ENCODE results near the gene FIZ1.

The FIZ1 gene

DNA sequence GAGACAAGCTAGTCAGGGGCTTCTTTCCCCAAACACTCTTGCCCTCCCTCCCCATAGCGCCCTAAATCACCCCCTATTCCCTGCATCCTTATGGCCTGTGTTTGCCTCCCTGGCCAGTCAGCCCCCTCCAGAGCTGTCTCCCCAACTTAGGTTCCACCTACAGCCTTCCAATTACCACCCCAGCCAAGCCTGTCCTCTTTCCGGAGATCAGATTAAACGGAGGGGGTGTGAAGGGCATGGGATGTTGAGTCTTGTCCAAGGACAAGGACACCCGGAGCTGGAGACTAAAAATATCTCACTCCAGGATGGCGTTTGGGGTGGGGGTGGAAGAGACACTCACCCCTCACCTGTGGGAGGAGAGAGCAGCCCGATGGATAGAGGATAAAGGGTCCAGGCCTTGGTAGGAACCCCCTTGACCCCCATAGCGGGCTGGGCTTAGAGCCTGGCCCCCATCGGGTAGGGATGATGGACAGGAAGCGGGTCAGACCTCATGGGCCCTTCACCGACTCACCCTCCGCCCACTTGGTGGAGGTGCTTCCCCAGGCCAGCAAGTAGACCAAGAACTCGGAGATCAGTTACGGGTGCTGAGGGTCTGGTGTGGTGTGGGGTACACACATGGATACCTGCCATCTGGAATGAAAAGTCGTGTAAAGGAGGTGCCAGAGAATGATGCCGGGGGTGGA lies 12.1 kb upstream of the FIZ1 start:
- Mint-ChIP-seq H3K9me3 (no peaks in the 10 kb centered on the region), H3K4me3 (no peak overlapping the region), H3K4me1 (peaks cover 52% of the 10 kb centered on the region), H3K27me3 (no peaks in the 10 kb centered on the region), H3K27ac (peak overlapping the region; percentile 44 to 66)
- no peak for DNase-seq
- ATAC-seq: no peak

GRCh38 chr19:55609326-55609725 lies 10.0 kb upstream of the FIZ1 start:
- DNase-seq (no peak), ATAC-seq (no peak)
- H3K9me3 Mint-ChIP-seq: no peaks in the 10 kb centered on the region
- peak overlapping the region in 1 of 2 donors; percentile 41 for H3K27ac Mint-ChIP-seq
- no peaks in the 10 kb centered on the region for H3K27me3 Mint-ChIP-seq
- H3K4me3 Mint-ChIP-seq: no peak overlapping the region
- peaks cover 63% of the 10 kb centered on the region for H3K4me1 Mint-ChIP-seq

- ATAC-seq: no peak
Measured at GRCh38 chr19:55606817-55607216, 7.5 kb upstream of the FIZ1 start.

DNA sequence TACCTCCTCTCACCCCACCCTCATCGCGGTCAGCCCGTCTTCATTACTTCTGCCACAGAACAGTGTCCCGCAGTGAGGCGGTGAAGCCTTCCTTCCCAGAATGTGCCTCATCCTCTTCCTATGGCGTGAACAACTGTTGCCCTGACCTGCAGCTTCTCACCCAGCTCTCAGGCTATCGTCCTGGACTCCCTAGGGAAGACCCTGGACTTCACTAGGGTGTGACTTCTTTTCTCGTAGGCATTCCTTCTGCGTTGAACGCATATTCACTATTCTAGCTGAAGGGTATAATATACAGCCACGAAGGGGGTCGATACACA lies 7.1 kb upstream of the FIZ1 start:
- H3K4me1 Mint-ChIP-seq: peaks cover 70% of the 10 kb centered on the region
- DNase-seq: no peak

More at GRCh38 chr19:55606817-55607216, 7.5 kb upstream of the FIZ1 start:
- Mint-ChIP-seq H3K4me1 (peaks cover 70% of the 10 kb centered on the region), H3K9me3 (no peaks in the 10 kb centered on the region), H3K27me3 (no peaks in the 10 kb centered on the region), H3K4me3 (peak overlapping the region; percentile 95 to 98), H3K27ac (no peak overlapping the region)
- DNase-seq: no peak

DNA sequence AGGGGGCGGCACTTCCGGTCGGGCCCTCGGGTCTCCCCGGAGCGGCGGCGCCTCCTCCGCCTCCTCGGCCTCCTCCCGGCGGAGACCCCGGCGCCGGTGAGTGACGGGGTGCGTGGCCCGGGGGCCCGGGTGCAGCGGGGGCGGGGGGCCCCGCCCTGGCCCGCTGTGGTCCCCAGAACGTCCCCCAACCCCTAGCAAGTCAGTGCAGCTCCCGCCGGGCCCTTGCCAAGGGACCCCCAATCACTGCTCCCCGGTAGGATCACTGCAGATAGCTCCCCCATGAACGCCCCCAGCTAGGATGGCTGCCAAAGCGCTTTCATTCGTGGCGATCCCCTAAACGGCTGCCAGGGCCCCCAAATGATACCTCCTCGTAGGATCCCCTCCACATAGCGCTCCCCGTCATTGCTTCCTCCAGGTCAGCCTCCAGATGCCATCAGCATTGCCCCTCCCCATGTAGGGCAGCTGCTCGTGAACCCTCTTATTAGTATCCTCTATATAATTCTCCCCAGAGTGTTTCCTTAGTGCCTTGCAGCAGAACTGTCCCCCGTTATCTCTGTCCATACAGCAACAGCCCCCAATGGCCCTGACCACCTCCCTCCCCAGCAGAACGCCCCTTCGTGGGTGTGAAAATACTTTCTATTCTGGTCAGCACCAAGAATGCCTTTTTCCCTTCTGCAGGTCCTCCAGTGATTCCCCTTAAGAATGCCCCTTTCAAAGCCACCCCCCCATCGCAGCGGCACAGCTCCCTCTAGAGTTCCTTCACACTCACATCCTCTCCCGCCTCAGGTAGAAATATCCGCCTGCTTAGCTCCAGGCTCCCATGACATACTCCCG lies 6.5 kb upstream of the FIZ1 start, which contains the start of gene ZNF865:
Gene ZNF865 (plus strand): TSS at position 11 of the 834 bp plus-strand sequence. CDS start 7,972 bp downstream, outside the sequence.
- Mint-ChIP-seq H3K4me1 (peaks cover 70% of the 10 kb centered on the region), H3K27me3 (no peaks in the 10 kb centered on the region), H3K27ac (peak within 1 kb of the TSS; percentile 95 to 96), H3K9me3 (no peaks in the 10 kb centered on the region), H3K4me3 (peak within 1 kb of the TSS; percentile 95 to 98)
- peak; percentile 62 to 78 for DNase-seq
- peak; percentile 55 for ATAC-seq

More for the DNA sequence above, 7.1 kb upstream of the FIZ1 start:
- H3K4me3 Mint-ChIP-seq: peak overlapping the region; percentile 95 to 98
- H3K27me3 Mint-ChIP-seq: no peaks in the 10 kb centered on the region
- H3K9me3 Mint-ChIP-seq: no peaks in the 10 kb centered on the region
- H3K27ac Mint-ChIP-seq: peak overlapping the region in 1 of 2 donors; percentile 95
- no peak for ATAC-seq

- Mint-ChIP-seq H3K4me3 (peak overlapping the region; percentile 86 to 91), H3K4me1 (peaks cover 66% of the 10 kb centered on the region), H3K9me3 (no peaks in the 10 kb centered on the region), H3K27me3 (no peaks in the 10 kb centered on the region), H3K27ac (peak overlapping the region; percentile 73 to 93)
- ATAC-seq (peak; percentile 84), DNase-seq (peak; percentile 98 to 99)
Measured at GRCh38 chr19:55605207-55605636, 5.9 kb upstream of the FIZ1 start.

- DNase-seq: no peak
- Mint-ChIP-seq H3K9me3 (peaks cover 2% of the 10 kb centered on the region in 2 donors), H3K27ac (no peak overlapping the region), H3K4me1 (peaks cover 60% of the 10 kb centered on the region), H3K27me3 (no peaks in the 10 kb centered on the region), H3K4me3 (peak overlapping the region; percentile 86 to 91)
- ATAC-seq: no peak
Measured at GRCh38 chr19:55603581-55604292, 4.4 kb upstream of the FIZ1 start.

DNA sequence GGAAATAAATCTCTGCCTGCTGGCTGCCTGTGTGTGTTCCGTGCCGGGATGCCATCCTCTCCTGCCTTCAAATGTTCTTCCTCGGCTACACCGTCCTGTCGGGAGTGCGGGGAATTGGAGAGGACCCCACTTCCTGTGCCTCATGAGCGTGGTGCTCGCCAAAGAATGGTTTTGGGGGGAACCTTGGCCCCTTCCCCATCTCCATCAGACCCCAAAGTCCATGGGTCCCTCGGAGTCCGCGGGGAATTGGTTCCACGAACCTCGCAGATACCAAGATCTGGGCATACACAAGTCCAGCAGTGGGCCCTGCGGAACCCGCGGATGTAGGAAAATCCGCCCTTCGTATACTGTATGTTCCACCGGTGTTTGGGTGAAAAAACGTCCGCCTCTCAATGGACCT lies 3.8 kb upstream of the FIZ1 start:
- H3K27me3 Mint-ChIP-seq: no peaks in the 10 kb centered on the region

DNA sequence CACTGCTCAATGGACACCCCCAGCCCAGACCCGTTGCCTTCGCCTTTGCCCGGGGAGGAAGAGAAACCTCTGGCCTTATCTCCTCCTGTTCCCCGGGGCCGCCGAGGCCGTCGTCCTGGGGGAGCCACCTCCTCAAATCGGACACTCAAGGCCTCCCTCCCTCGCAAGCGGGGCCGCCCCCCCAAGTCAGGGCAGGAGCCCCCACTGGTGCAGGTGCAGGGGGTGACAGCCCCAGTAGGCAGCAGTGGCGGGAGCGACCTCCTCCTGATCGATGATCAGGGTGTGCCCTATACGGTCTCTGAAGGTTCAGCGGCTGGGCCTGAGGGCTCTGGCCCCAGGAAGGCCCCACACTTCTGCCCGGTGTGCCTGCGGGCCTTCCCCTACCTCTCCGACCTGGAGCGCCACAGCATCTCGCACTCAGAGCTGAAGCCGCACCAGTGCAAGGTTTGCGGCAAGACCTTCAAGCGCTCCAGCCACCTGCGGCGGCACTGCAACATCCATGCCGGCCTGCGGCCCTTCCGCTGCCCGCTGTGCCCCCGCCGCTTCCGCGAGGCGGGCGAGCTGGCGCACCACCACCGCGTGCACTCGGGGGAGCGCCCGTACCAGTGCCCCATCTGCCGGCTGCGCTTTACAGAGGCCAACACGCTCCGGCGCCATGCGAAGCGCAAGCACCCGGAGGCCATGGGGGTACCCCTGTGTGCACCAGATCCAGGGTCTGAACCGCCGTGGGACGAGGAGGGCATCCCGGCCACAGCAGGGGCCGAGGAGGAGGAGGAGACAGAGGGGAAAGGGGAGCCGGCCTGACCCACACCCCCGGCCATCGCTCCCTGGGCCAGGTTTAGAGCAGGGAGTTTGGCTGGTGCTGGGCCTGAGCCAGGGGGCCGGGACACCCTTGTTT lies 3.0 kb upstream of the FIZ1 start:
- Mint-ChIP-seq H3K4me3 (no peak overlapping the region), H3K9me3 (peaks cover 4 to 5% of the 10 kb centered on the region in 2 donors), H3K27ac (no peak overlapping the region), H3K4me1 (peaks cover 64% of the 10 kb centered on the region), H3K27me3 (no peaks in the 10 kb centered on the region)
- no peak for DNase-seq
- no peak for ATAC-seq

More for the DNA sequence above, 3.8 kb upstream of the FIZ1 start:
- peaks cover 4 to 5% of the 10 kb centered on the region in 2 donors for H3K9me3 Mint-ChIP-seq
- H3K4me3 Mint-ChIP-seq: peak overlapping the region; percentile 56 to 86
- no peak overlapping the region for H3K27ac Mint-ChIP-seq
- ATAC-seq: no peak
- no peak for DNase-seq
- peaks cover 65% of the 10 kb centered on the region for H3K4me1 Mint-ChIP-seq

GRCh38 chr19:55601084-55601483 lies 1.8 kb upstream of the FIZ1 start:
- peak overlapping the region; percentile 85 to 87 for H3K4me3 Mint-ChIP-seq
- peaks cover 4 to 5% of the 10 kb centered on the region in 2 donors for H3K9me3 Mint-ChIP-seq
- no peaks in the 10 kb centered on the region for H3K27me3 Mint-ChIP-seq
- ATAC-seq (no peak), DNase-seq (no peak)
- H3K4me1 Mint-ChIP-seq: peaks cover 57% of the 10 kb centered on the region
- H3K27ac Mint-ChIP-seq: peak overlapping the region in 1 of 2 donors; percentile 93

DNA sequence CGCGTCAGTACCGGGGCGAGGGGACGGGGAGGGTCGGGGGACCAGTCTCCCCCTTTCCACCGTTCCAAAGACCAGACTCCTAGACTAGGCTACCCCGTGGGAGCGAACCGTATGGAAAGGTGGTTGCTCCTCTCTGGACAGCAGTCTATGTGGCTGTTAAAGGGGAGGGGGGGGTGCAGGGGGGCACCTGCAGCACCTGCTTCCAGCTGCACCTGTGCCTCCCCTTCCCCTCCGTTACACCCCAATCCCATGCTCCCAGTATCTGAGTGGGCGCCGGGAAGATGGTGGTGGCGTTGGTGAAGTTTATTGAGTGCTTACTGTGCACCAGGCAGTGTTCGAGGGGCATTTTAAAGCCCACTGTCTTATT lies 1.3 kb upstream of the FIZ1 start:
- no peak for DNase-seq
- Mint-ChIP-seq H3K27ac (peak overlapping the region in 1 of 2 donors; percentile 93), H3K27me3 (no peaks in the 10 kb centered on the region), H3K9me3 (peaks cover 4 to 5% of the 10 kb centered on the region in 2 donors), H3K4me3 (peak overlapping the region; percentile 85 to 87), H3K4me1 (peaks cover 56% of the 10 kb centered on the region)
- ATAC-seq: no peak

DNA sequence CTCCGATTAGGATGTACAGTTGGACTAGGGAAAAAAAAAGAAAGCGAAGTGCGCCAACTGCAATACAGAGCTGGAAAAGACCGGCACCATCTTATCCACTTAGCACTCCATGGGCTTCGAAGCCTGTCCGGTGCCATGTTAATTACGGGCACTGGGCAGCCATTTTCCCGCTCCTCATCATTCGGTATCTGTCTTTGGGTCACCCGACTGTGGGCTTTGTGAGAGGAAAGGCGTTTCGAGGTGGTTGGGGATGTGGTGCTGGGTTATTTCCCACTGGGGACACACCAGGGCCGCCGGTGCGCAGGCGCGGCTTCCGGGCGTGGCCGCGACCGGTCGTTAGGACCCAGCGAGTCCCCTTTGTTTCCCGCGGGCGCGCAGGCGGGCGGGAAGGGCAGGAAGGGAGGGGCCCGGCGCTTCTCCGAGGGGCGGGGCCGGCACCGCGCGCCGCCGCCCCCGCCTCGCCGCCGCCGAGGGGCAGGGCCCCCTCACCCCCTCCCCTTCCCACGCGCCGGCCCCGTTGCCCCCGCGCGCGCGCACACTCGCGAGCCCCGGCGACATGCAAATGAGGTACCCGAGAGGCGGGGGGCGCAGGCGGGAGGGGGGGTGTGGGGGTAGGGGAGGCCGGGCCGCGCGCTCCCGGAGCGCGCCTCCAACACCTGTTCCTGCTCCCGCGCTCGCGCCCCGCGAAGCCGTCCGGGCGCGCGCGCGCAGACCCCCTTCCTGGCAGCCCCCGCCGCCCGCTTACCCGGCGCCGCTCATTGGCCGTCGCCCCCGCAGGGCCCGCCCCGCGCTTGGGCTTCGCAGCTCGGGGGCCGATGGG lies 735 bp upstream of the FIZ1 start, which contains the start of gene ZNF524:
Gene ZNF524 (plus strand): TSS at position 447 of the 820 bp plus-strand sequence. CDS start 1,825 bp downstream, outside the sequence.
- H3K4me3 Mint-ChIP-seq: peak within 1 kb of the TSS; percentile 85 to 92
- peaks cover 56% of the 10 kb centered on the region for H3K4me1 Mint-ChIP-seq
- peak; percentile 90 to 91 for DNase-seq
- peak within 1 kb of the TSS; percentile 99 to 100 for H3K27ac Mint-ChIP-seq
- peaks cover 6 to 11% of the 10 kb centered on the region in 2 donors for H3K9me3 Mint-ChIP-seq
- no peaks in the 10 kb centered on the region for H3K27me3 Mint-ChIP-seq
- ATAC-seq: peak; percentile 66

GRCh38 chr19:55598719-55599467 lies 424 bp downstream of the FIZ1 start:
- peak overlapping the region; percentile 85 to 92 for H3K4me3 Mint-ChIP-seq
- ATAC-seq (peak; percentile 72), DNase-seq (peak; percentile 97 to 98)
- peaks cover 9 to 15% of the 10 kb centered on the region in 2 donors for H3K9me3 Mint-ChIP-seq
- peaks cover 46% of the 10 kb centered on the region for H3K4me1 Mint-ChIP-seq
- no peaks in the 10 kb centered on the region for H3K27me3 Mint-ChIP-seq
- peak overlapping the region; percentile 99 to 100 for H3K27ac Mint-ChIP-seq

All from stimulated activated naive CD8-positive, alpha-beta T cell treated with anti-CD3 and anti-CD28 coated beads, Interleukin-15, amount 100 ng/mL, for 72 hours (primary cell).